HEK293 (cell line): ENCODE data around the gene ASB5.

Experiments
- CTCF ChIA-PET: fragments of 350-600 bp; formaldehyde crosslinking; extraction: SDS; loops from one replicate; lab custom pipeline; 2021; ENCODE audit warnings: antibody characterized with exemption; lab: Yijun Ruan, JAX
- POLR2A ChIA-PET: fragments of 300-600 bp; formaldehyde crosslinking; extraction: SDS; loops from one replicate; lab custom pipeline; 2020; ENCODE audit warnings: antibody characterized with exemption, inconsistent platforms; lab: Yijun Ruan, JAX
- H3K27ac ChIP-seq: fragments of 200-500 bp; sonication (Bioruptor generic); 2 replicates; pipeline ENCODE4 v1.5.1; 2014; ENCODE audit warnings: low read depth, low read length, control low read depth, inconsistent platforms; ENCODE audit errors: extremely low read depth
- H3K36me3 ChIP-seq, 2 experiments: fragments of 200-500 bp in 1 of 2; sonication (Bioruptor generic) in 1 of 2; 1 replicate in 1 of 2; 2 replicates in 1 of 2; pipeline ENCODE4 v1.5.1; 2014 to 2017; ENCODE audit warnings: inconsistent platforms in 2 of 2, low read length in 2 of 2; ENCODE audit not compliant: control insufficient read depth in 2 of 2, insufficient read depth in 1 of 2
- H3K4me1 ChIP-seq: fragments of 200-500 bp; sonication (Bioruptor generic); 2 replicates; pipeline ENCODE4 v1.5.1; 2014; ENCODE audit warnings: mild to moderate bottlenecking, low read length, inconsistent platforms; ENCODE audit not compliant: control insufficient read depth, insufficient read depth
- H3K4me3 ChIP-seq: 2 replicates; pipeline ENCODE4 v1.5.1; 2011; ENCODE audit warnings: low read depth, mild to moderate bottlenecking, control low read depth, low read length, moderate library complexity
- H3K9me3 ChIP-seq: fragments of 200-500 bp; sonication (Bioruptor generic); 2 replicates; pipeline ENCODE4 v1.5.1; 2014; ENCODE audit warnings: low read depth, low read length, inconsistent platforms; ENCODE audit not compliant: control insufficient read depth, insufficient read depth
- HOXA7 ChIP-seq: sonication (generic); formaldehyde crosslinking; IDR thresholded peaks from 2 replicates; pipeline ENCODE4 v1.8.1; 2022; ENCODE audit warnings: missing genetic modification reagents, borderline replicate concordance
- OVOL3 ChIP-seq: fragments of 450-650 bp; formaldehyde crosslinking; IDR thresholded peaks from 2 replicates; pipeline ENCODE4 v1.5.1; 2016; ENCODE audit warnings: missing biosample characterization, missing genetic modification characterization
- TCF7L2 ChIP-seq: IDR thresholded peaks from 2 replicates; pipeline ENCODE4 v1.6.1; 2011; ENCODE audit warnings: low read depth, mild to moderate bottlenecking, inconsistent platforms, low read length, moderate library complexity, borderline replicate concordance
- WT1 ChIP-seq: fragments of 450-650 bp; formaldehyde crosslinking; IDR thresholded peaks from 2 replicates; pipeline ENCODE4 v1.5.1; 2016; ENCODE audit warnings: missing biosample characterization, missing genetic modification characterization
- ZBTB48 ChIP-seq: fragments of 450-650 bp; formaldehyde crosslinking; IDR thresholded peaks from 2 replicates; pipeline ENCODE4 v1.5.1; 2016; ENCODE audit warnings: missing biosample characterization, missing genetic modification characterization
- ZNF114 ChIP-seq: fragments of 450-650 bp; formaldehyde crosslinking; IDR thresholded peaks from 2 replicates; pipeline ENCODE4 v1.5.0; 2017; ENCODE audit warnings: missing biosample characterization, missing genetic modification characterization
- ZNF138 ChIP-seq: fragments of 450-650 bp; formaldehyde crosslinking; IDR thresholded peaks from 2 replicates; pipeline ENCODE4 v1.5.1; 2016; ENCODE audit warnings: missing biosample characterization, missing genetic modification characterization, borderline replicate concordance
- ZNF155 ChIP-seq: fragments of 450-650 bp; formaldehyde crosslinking; IDR thresholded peaks from 2 replicates; pipeline ENCODE4 v1.5.1; 2016; ENCODE audit warnings: missing biosample characterization, missing genetic modification characterization
- ZNF248 ChIP-seq: fragments of 450-650 bp; formaldehyde crosslinking; IDR thresholded peaks from 2 replicates; pipeline ENCODE4 v1.5.1; 2017; ENCODE audit warnings: missing biosample characterization, missing genetic modification characterization
- ZNF274 ChIP-seq, 2 experiments: fragments of 200-500 bp in 1 of 2; fragments of 450-650 bp in 1 of 2; sonication (Bioruptor generic) in 1 of 2; formaldehyde crosslinking in 1 of 2; IDR thresholded peaks; 2 replicates each; pipeline versions ENCODE4 v1.5.1 to v1.6.1; 2014 to 2016; ENCODE audit warnings: borderline replicate concordance in 1 of 2, inconsistent platforms in 1 of 2, low read length in 1 of 2, missing biosample characterization in 1 of 2, missing genetic modification characterization in 1 of 2
- ZNF391 ChIP-seq: fragments of 450-650 bp; formaldehyde crosslinking; IDR thresholded peaks from 2 replicates; pipeline ENCODE4 v1.5.1; 2016; ENCODE audit warnings: low read depth, missing biosample characterization, missing genetic modification characterization, borderline replicate concordance
- ZNF48 ChIP-seq: fragments of 450-650 bp; formaldehyde crosslinking; IDR thresholded peaks from 2 replicates; pipeline ENCODE4 v1.5.1; 2016; ENCODE audit warnings: missing biosample characterization, missing genetic modification characterization
- ZNF488 ChIP-seq: fragments of 450-650 bp; formaldehyde crosslinking; IDR thresholded peaks from 2 replicates; pipeline ENCODE4 v1.5.1; 2016; ENCODE audit warnings: missing biosample characterization, missing genetic modification characterization
- ZNF549 ChIP-seq: fragments of 450-650 bp; IDR thresholded peaks from 2 replicates; pipeline ENCODE4 v1.5.1; 2018; ENCODE audit warnings: missing biosample characterization, missing genetic modification characterization, mild to moderate bottlenecking, inconsistent platforms, moderate library complexity
- ZNF571 ChIP-seq: fragments of 450-650 bp; formaldehyde crosslinking; IDR thresholded peaks from 2 replicates; pipeline ENCODE4 v1.5.0; 2017; ENCODE audit warnings: missing biosample characterization, missing genetic modification characterization
- ZNF580 ChIP-seq: fragments of 450-650 bp; formaldehyde crosslinking; IDR thresholded peaks from 2 replicates; pipeline ENCODE4 v1.5.1; 2016; ENCODE audit warnings: missing biosample characterization, missing genetic modification characterization
- ZNF585B ChIP-seq: fragments of 450-650 bp; formaldehyde crosslinking; IDR thresholded peaks from 2 replicates; pipeline ENCODE4 v1.5.1; 2016; ENCODE audit warnings: missing biosample characterization, missing genetic modification characterization
- ZNF626 ChIP-seq: fragments of 450-650 bp; sonication (Bioruptor Pico); formaldehyde crosslinking; IDR thresholded peaks from 2 replicates; pipeline ENCODE4 v1.5.1; 2018; ENCODE audit warnings: missing biosample characterization, missing genetic modification characterization, inconsistent platforms
- ZSCAN23 ChIP-seq: fragments of 450-650 bp; formaldehyde crosslinking; IDR thresholded peaks from 2 replicates; pipeline ENCODE4 v1.5.1; 2016; ENCODE audit warnings: missing biosample characterization, missing genetic modification characterization

ASB5 gene

GRCh38 chr4:176307666-176307930 is 38.6 kb upstream of the ASB5 start (continued):
- no peak for TF ChIP-seq ZNF248

- H3K9me3 ChIP-seq, result no peaks in the 10 kb centered on the region
- ChIA-PET CTCF (no interaction called here), POLR2A (no interaction called here)
- no peaks in the 10 kb centered on the region for H3K4me1 ChIP-seq
- no peaks in the 10 kb centered on the region for H3K36me3 ChIP-seq
- TF ChIP-seq ZNF488 (tag by site-specific recombination), result no peak
- no peak for TF ChIP-seq TCF7L2
- no peak for TF ChIP-seq ZNF571 (tag by site-specific recombination)
- no peak for TF ChIP-seq ZNF274 (IDR thresholded peaks at IDR 0.05; ENCODE audit: low read length)
- no peak for TF ChIP-seq ZNF274 (tag by site-specific recombination; IDR thresholded peaks at IDR 0.05; ENCODE audit: borderline replicate concordance)
- no peak for TF ChIP-seq ZNF626 (tag by site-specific recombination)
- no peak for TF ChIP-seq ZNF155 (tag by site-specific recombination)
- no peak overlapping the region for H3K4me3 ChIP-seq
- H3K27ac ChIP-seq, result no peak overlapping the region
Measured at GRCh38 chr4:176306837-176307665, 38.0 kb upstream of the ASB5 start.

GRCh38 chr4:176303938-176304337 is 34.9 kb upstream of the ASB5 start:
- no peak overlapping the region for H3K27ac ChIP-seq
- no peaks in the 10 kb centered on the region for H3K36me3 ChIP-seq
- CTCF ChIA-PET, result no interaction called here
- H3K9me3 ChIP-seq, result no peaks in the 10 kb centered on the region
- H3K4me1 ChIP-seq, result no peaks in the 10 kb centered on the region
- no peak overlapping the region for H3K4me3 ChIP-seq
- POLR2A ChIA-PET, result no interaction called here
- TF ChIP-seq ZSCAN23 (tag by site-specific recombination) (no peak), ZNF48 (tag by site-specific recombination) (no peak)
- TF ChIP-seq, all 188 proteins: peak for 0

- ChIA-PET CTCF (interaction anchor here (0.6 to 0.9 kb wide), 2 partner anchors 13 to 1563 kb away, joined by 3 read pairs; no protein-coding TSS in a partner anchor), POLR2A (interaction anchor here (0.6 kb wide), 1 partner anchor 30 kb away, joined by 7 read pairs; no protein-coding TSS in a partner anchor)
- H3K27ac ChIP-seq, result no peak overlapping the region
- no peaks in the 10 kb centered on the region for H3K4me1 ChIP-seq
- no peak overlapping the region for H3K4me3 ChIP-seq
- H3K9me3 ChIP-seq, result no peaks in the 10 kb centered on the region
- no peak for TF ChIP-seq ZNF549 (tag by site-specific recombination)
- TF ChIP-seq ZNF138, result no peak
- no peak for TF ChIP-seq ZNF580 (tag by site-specific recombination)
- TF ChIP-seq, all 188 proteins: peak for 0
- no peaks in the 10 kb centered on the region for H3K36me3 ChIP-seq
Measured at GRCh38 chr4:176302283-176303275, 33.6 kb upstream of the ASB5 start.

GRCh38 chr4:176300565-176300964 is 31.5 kb upstream of the ASB5 start:
- Histone ChIP-seq H3K9me3 (no peaks in the 10 kb centered on the region), H3K4me1 (no peaks in the 10 kb centered on the region), H3K27ac (no peak overlapping the region), H3K4me3 (no peak overlapping the region), H3K36me3 (no peaks in the 10 kb centered on the region)
- POLR2A ChIA-PET, result no interaction called here
- CTCF ChIA-PET, result interaction anchor here (0.6 kb wide), 1 partner anchor 23 kb away, joined by 3 read pairs; no protein-coding TSS in a partner anchor
- TF ChIP-seq ZBTB48 (tag by site-specific recombination), result no peak
- no peak for TF ChIP-seq ZNF391
- no peak for TF ChIP-seq WT1 (tag by site-specific recombination)
- no peak for TF ChIP-seq ZNF585B (tag by site-specific recombination)
- TF ChIP-seq OVOL3, result no peak
- TF ChIP-seq ZNF626 (tag by site-specific recombination), result no peak
- no peak for TF ChIP-seq HOXA7
- no peak for TF ChIP-seq ZNF114 (tag by site-specific recombination)
